Fibroblast of skin of abdomen (primary cell): ENCODE measurements around the gene SLC36A3.
A peak's percentile ranks its signal among the peaks of the same experiment; 100 is the strongest.
"Not testable (repeated sequence)": the region's sequence is repeated elsewhere in the genome, so short reads cannot be mapped to it uniquely, and the experiment has no call there.

Source experiments
- DNase-seq: peaks from one replicate; pipeline ENCODE4 v3.0.0-alpha.2; 2013

SLC36A3 gene

GRCh38 chr5:151237685-151238084, 65.9 kb downstream of the SLC36A3 start:
- no peak for DNase-seq

DNA sequence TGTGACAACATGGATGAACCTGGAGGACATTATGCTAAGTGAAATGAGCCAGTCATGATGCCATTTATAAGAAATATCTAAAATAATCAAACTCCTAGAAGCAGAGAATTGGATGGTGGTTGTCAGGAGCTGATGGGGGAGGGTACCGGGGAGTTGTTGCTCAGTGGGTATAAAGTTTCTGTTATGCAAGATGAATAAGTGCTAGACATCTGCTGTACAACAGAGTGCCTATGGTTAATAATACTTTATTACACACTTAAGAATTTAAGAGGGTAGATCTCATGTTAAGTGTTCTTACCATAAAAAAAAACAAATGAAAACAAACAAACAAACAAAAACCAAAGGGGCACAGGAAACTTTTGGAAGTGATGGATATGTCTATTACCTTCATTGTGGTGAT, 66.7 kb downstream of the SLC36A3 start:
- no peak for DNase-seq

GRCh38 chr5:151235239-151235571, 68.4 kb downstream of the SLC36A3 start:
- not testable (repeated sequence) for DNase-seq

GRCh38 chr5:151234476-151235238, 68.9 kb downstream of the SLC36A3 start:
- DNase-seq: peak; percentile 14

DNA sequence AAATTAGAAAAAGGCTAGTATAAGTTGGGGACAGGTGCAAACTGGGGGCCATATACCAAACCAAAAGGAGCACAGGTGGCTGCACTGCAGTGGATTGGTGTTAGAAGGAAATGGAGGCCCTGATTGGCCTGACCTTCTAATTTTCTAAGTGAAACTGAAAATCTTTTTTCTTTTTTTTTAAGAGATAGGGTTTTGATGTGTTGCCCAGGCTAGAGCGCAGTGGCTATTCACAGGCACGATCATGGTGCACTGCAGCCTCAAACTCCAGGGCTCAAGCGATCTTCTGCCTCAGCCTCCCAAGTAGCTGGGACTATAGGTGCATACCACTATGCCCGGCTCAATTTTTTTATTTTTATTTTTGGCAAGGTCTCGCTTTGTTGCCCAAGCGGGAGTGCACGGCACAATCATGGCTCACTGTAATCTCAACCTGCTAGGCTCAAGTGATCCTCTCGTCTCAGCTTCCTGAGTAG, 69.9 kb downstream of the SLC36A3 start:
- DNase-seq: no peak

DNA sequence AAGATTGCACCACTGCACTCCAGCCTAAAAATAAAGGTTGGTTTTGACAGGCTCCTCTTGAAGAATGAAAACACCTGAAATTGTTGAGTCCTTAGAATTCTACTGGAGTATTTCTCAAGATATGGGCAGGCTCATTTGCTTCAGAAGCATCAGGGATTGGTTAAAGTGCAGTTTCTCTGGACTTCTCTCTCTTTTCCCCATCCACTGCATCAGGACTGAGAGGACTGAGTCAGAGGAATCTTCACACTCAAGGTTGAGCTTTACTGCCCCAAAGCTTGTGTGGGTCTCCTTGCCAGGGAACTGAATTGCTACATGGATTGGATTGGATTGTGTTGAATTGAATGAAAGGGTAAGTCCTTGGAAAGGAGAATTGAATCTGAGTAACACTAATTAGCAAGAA, 72.2 kb downstream of the SLC36A3 start:
- DNase-seq: no peak

DNA sequence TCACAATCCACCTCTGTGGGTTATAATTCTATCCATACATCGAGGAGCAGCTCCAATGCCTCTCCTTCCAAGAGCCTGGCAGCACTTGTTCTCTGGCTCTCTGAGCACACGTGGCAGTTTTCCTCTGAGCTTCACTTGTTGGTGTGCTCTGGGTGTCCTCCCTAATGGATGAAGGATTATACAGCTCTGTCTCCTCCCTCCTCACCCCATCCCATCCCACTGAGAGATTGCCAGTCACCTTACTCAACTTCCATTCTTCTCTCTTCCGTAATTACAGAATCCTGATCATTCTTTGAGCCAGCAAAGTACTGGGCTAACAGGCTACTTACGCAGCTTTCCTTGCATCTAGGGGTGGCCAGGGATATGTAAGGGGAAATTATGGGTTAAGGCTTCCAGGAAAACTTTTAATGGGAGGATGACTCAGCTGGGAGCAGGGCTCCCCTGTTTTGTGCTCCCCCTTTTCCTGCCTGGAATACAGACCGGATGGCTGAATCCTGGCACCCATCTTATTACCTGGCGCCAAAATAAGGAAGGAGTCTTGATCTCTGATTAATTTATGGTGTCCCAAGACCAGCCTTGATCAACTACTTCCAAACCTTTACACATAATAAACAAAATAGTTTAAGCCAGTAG, 73.4 kb downstream of the SLC36A3 start:
- DNase-seq: no peak

DNA sequence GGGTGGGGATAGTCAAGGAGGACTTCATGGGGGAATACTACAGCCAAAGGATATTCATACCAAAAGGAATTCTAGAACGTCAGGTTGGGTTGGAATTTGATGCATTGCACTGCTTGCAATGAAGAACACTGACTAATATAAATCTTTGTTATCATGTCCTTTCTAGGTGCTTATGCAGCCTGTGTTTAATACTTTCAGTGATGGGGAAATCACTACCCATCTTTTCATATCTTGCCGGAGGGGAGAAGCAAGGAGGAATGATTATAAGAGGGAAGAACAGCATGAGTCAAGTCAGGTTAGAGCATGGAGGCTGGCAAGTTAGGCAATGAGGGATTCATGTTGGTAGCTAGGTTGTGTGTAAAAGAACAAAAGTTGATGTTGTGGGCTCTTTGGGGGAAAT, 74.6 kb downstream of the SLC36A3 start:
- no peak for DNase-seq

- DNase-seq: no peak
These were observed 75.6 kb downstream of the SLC36A3 start for GRCh38 chr5:151227918-151228447.
